NT2/D1 (cell line): ENCODE results near the gene PRKN.

ENCODE experiments used
- SUZ12 ChIP-seq: IDR thresholded peaks from 2 replicates; pipeline ENCODE4 v1.6.1; 2011; ENCODE audit not compliant: insufficient read length, insufficient read depth; ENCODE audit errors: extremely low read depth
- YY1 ChIP-seq: IDR thresholded peaks from 2 replicates; pipeline ENCODE4 v1.6.1; 2011; ENCODE audit not compliant: insufficient read length, insufficient read depth
- ZNF274 ChIP-seq: IDR thresholded peaks from 2 replicates; pipeline ENCODE4 v1.6.1; 2011; ENCODE audit warnings: mild to moderate bottlenecking, low read depth, low read length

GRCh38 chr6:162292915-162293314 is 434.7 kb downstream of the PRKN start:
- TF ChIP-seq YY1, result no peak
- TF ChIP-seq ZNF274, result no peak
- TF ChIP-seq SUZ12, result no peak
